NCI-H146 (cell line): ENCODE data around the gene KRTAP20-2.

Experiments used
- DNase-seq: peaks from one replicate; lab custom pipeline; 2025; lab: John Stamatoyannopoulos, UW

Gene KRTAP20-2

GRCh38 chr21:30674312-30674711, 39.3 kb downstream of the KRTAP20-2 start:
- DNase-seq = no peak

GRCh38 chr21:30676737-30677136, 41.7 kb downstream of the KRTAP20-2 start:
- no peak for DNase-seq

- DNase-seq = no peak
Observed at GRCh38 chr21:30680586-30680985, 45.6 kb downstream of the KRTAP20-2 start.

- no peak for DNase-seq
Observed at GRCh38 chr21:30684506-30684905, 49.5 kb downstream of the KRTAP20-2 start.
